H9 (cell line): ENCODE data around the gene TMEM51. TPM values are rescaled to one million over a fixed set of nuclear protein-coding genes. Genes with fewer than 3 reads are reported as not detected.

Source experiments
- DNase-seq: peaks from one replicate; pipeline ENCODE4 v3.0.0-alpha.2; 2017
- H2AFZ ChIP-seq: one replicate; pipeline ENCODE4 v1.6.1; 2013; ENCODE audit warnings: mild to moderate bottlenecking, low read length, control low read depth, moderate library complexity
- H2AK5ac ChIP-seq: 2 replicates; pipeline ENCODE4 v1.6.1; 2013; ENCODE audit warnings: low read length, control low read depth, mixed read lengths; ENCODE audit not compliant: insufficient read length
- H2BK120ac ChIP-seq: one replicate; pipeline ENCODE4 v1.6.1; 2013; ENCODE audit warnings: low read depth, mild to moderate bottlenecking, low read length, control low read depth, inconsistent platforms; ENCODE audit not compliant: poor library complexity, severe bottlenecking
- H2BK12ac ChIP-seq: 2 replicates; pipeline ENCODE4 v1.6.1; 2013; ENCODE audit warnings: low read length, control low read depth, mixed read lengths, low read depth; ENCODE audit not compliant: insufficient read length
- H2BK15ac ChIP-seq: 2 replicates; pipeline ENCODE4 v1.6.1; 2013; ENCODE audit warnings: low read depth, low read length, control low read depth
- H2BK20ac ChIP-seq: one replicate; pipeline ENCODE4 v1.6.1; 2013; ENCODE audit warnings: low read depth, mild to moderate bottlenecking, low read length, control low read depth, inconsistent platforms; ENCODE audit not compliant: poor library complexity, severe bottlenecking
- H2BK5ac ChIP-seq: 2 replicates; pipeline ENCODE4 v1.6.1; 2013; ENCODE audit warnings: low read length, control low read depth, mixed read lengths; ENCODE audit not compliant: insufficient read length
- H3K14ac ChIP-seq: 2 replicates; pipeline ENCODE4 v1.6.1; 2013; ENCODE audit warnings: low read length, control low read depth; ENCODE audit not compliant: insufficient read depth
- H3K18ac ChIP-seq: 2 replicates; pipeline ENCODE4 v1.6.1; 2013; ENCODE audit warnings: low read depth, mild to moderate bottlenecking, mixed read lengths, low read length, control low read depth; ENCODE audit not compliant: insufficient read length
- H3K23ac ChIP-seq: 2 replicates; pipeline ENCODE4 v1.6.1; 2013; ENCODE audit warnings: low read length, control low read depth, mixed read lengths, low read depth; ENCODE audit not compliant: insufficient read length
- H3K23me2 ChIP-seq: 2 replicates; pipeline ENCODE4 v1.6.1; 2013; ENCODE audit warnings: low read depth, mild to moderate bottlenecking, mixed read lengths, low read length, control low read depth; ENCODE audit not compliant: insufficient read length, poor library complexity, severe bottlenecking
- H3K27ac ChIP-seq: 2 replicates; pipeline ENCODE4 v1.5.1; 2013; ENCODE audit warnings: low read length, control low read depth, mixed read lengths, low read depth; ENCODE audit not compliant: insufficient read length
- H3K27me3 ChIP-seq: 2 replicates; pipeline ENCODE4 v1.6.1; 2013; ENCODE audit warnings: low read length, control low read depth, inconsistent platforms; ENCODE audit not compliant: insufficient read depth
- H3K4ac ChIP-seq: 2 replicates; pipeline ENCODE4 v1.6.1; 2013; ENCODE audit warnings: low read depth, mild to moderate bottlenecking, control low read depth, inconsistent platforms, low read length, moderate library complexity
- H3K4me1 ChIP-seq: 2 replicates; pipeline ENCODE4 v1.6.1; 2013; ENCODE audit warnings: low read length, control low read depth, inconsistent platforms; ENCODE audit not compliant: insufficient read depth
- H3K4me2 ChIP-seq: 2 replicates; pipeline ENCODE4 v1.6.1; 2013; ENCODE audit warnings: low read length, control low read depth, mixed read lengths; ENCODE audit not compliant: insufficient read length, insufficient read depth
- H3K56ac ChIP-seq: 2 replicates; pipeline ENCODE4 v1.6.1; 2013; ENCODE audit warnings: low read depth, mild to moderate bottlenecking, mixed read lengths, low read length, control low read depth; ENCODE audit not compliant: insufficient read length
- H3K79me1 ChIP-seq: 2 replicates; pipeline ENCODE4 v1.6.1; 2013; ENCODE audit warnings: low read depth, mild to moderate bottlenecking, moderate library complexity, low read length, control low read depth, inconsistent platforms; ENCODE audit not compliant: insufficient read depth, poor library complexity, severe bottlenecking
- H3K79me2 ChIP-seq: 2 replicates; pipeline ENCODE4 v1.6.1; 2013; ENCODE audit warnings: low read length, control low read depth, inconsistent platforms; ENCODE audit not compliant: insufficient read depth
- H3K9ac ChIP-seq: 2 replicates; pipeline ENCODE4 v1.6.1; 2013; ENCODE audit warnings: low read length, control low read depth, mixed read lengths; ENCODE audit not compliant: insufficient read length; ENCODE audit errors: extremely low read depth
- H3K9me3 ChIP-seq: one replicate; pipeline ENCODE4 v1.6.1; 2013; ENCODE audit warnings: low read depth, low read length, inconsistent platforms; ENCODE audit not compliant: control insufficient read depth
- H3T11ph ChIP-seq: one replicate; pipeline ENCODE4 v1.6.1; 2013; ENCODE audit warnings: mild to moderate bottlenecking, low read length, control low read depth, inconsistent platforms
- H4K20me1 ChIP-seq: one replicate; pipeline ENCODE4 v1.6.1; 2013; ENCODE audit not compliant: control insufficient read depth, insufficient read length, insufficient read depth
- H4K5ac ChIP-seq: 2 replicates; pipeline ENCODE4 v1.6.1; 2013; ENCODE audit warnings: low read depth, mild to moderate bottlenecking, mixed read lengths, low read length, control low read depth; ENCODE audit not compliant: insufficient read length
- H4K8ac ChIP-seq: replicated peaks from 2 replicates; pipeline ENCODE4 v1.6.1; 2013; ENCODE audit warnings: low read length, control low read depth, mixed read lengths, low read depth; ENCODE audit not compliant: insufficient read length
- H4K91ac ChIP-seq: 2 replicates; pipeline ENCODE4 v1.6.1; 2013; ENCODE audit warnings: low read depth, mild to moderate bottlenecking, moderate library complexity, mixed read lengths, low read length, control low read depth; ENCODE audit not compliant: insufficient read length
- H3K27ac Mint-ChIP-seq, 3 experiments: 2 replicates in 2 of 3; 3 replicates in 1 of 3; pipeline ENCODE4 v1.8.0; 2020 to 2021; ENCODE audit warnings: mixed read lengths in 3 of 3, mild to moderate bottlenecking in 1 of 3, moderate library complexity in 1 of 3
- H3K27me3 Mint-ChIP-seq: 2 replicates; pipeline ENCODE4 v1.8.0; 2021; ENCODE audit warnings: low read depth, mild to moderate bottlenecking, moderate library complexity, mixed read lengths
- H3K36me3 Mint-ChIP-seq, 3 experiments: 2 replicates in 2 of 3; 3 replicates in 1 of 3; pipeline ENCODE4 v1.8.0; 2020 to 2021; ENCODE audit warnings: low read depth in 3 of 3, mixed read lengths in 3 of 3; ENCODE audit not compliant: insufficient read depth in 1 of 3
- H3K4me1 Mint-ChIP-seq, 2 experiments: 2 replicates each; pipeline ENCODE4 v1.8.0; 2020; ENCODE audit warnings: mixed read lengths in 2 of 2
- H3K4me3 Mint-ChIP-seq, 2 experiments: 2 replicates in 1 of 2; 3 replicates in 1 of 2; pipeline ENCODE4 v1.8.0; 2020 to 2021; ENCODE audit warnings: mild to moderate bottlenecking in 2 of 2, mixed read lengths in 2 of 2, moderate library complexity in 1 of 2
- H3K9me3 Mint-ChIP-seq, 2 experiments: 2 replicates in 1 of 2; 3 replicates in 1 of 2; pipeline ENCODE4 v1.8.0; 2020; ENCODE audit warnings: mild to moderate bottlenecking in 2 of 2, mixed read lengths in 2 of 2, moderate library complexity in 1 of 2
- CTCF ChIP-seq: fragments of 200-600 bp; sonication (generic); conservative IDR thresholded peaks from 3 replicates; pipeline ENCODE4 v1.8.0; 2021; ENCODE audit warnings: antibody characterized with exemption, mild to moderate bottlenecking
- WGBS: extraction: QIAGEN DNeasy Blood & Tissue Kit; methylation state at CpG from one replicate; pipeline ENCODE4 v1.1.7; 2013; ENCODE audit warnings: missing lambda C conversion rate, low lambda C conversion rate, mixed read lengths; ENCODE audit not compliant: insufficient read length; ENCODE audit errors: extremely low coverage; 5-methylcytosine and 5-hydroxymethylcytosine counted together
- total RNA-seq: library from RNA; stranded (reverse); gene quantifications from 2 replicates; pipeline ENCODE4 v1.2.1, GENCODE V29; 2021

The TMEM51 gene
- total RNA-seq, 1 experiment from 2014 or later, result 4.6 TPM

GRCh38 chr1:15128520-15129313, 24.8 kb upstream of the TMEM51 start:
- Histone ChIP-seq H3K4me1 (no peaks in the 10 kb centered on the region), H3K9ac (no peak overlapping the region), H3K27me3 (no peaks in the 10 kb centered on the region), H4K5ac (no peak overlapping the region), H2BK120ac (no peak overlapping the region), H2BK5ac (no peak overlapping the region), H3K9me3 (no peaks in the 10 kb centered on the region), H2AFZ (no peak overlapping the region), H3K4me2 (no peak overlapping the region), H3K14ac (no peak overlapping the region), H3K56ac (no peak overlapping the region), H4K8ac (no peak overlapping the region), H3K79me2 (no peaks in the 10 kb centered on the region), H4K91ac (no peak overlapping the region), H3K4ac (no peak overlapping the region), H3K27ac (no peak overlapping the region), H3K23me2 (no peaks in the 10 kb centered on the region), H3K23ac (no peak overlapping the region), H2BK15ac (no peak overlapping the region), H3K79me1 (no peaks in the 10 kb centered on the region), H3K18ac (no peak overlapping the region), H4K20me1 (no peaks in the 10 kb centered on the region), H2AK5ac (no peak overlapping the region), H2BK12ac (no peak overlapping the region), H3T11ph (no peak overlapping the region), H2BK20ac (no peak overlapping the region)
- no CpG with 5 or more reads among the region's 18 CpGs for WGBS
- TF ChIP-seq CTCF, result peak; percentile 94
- DNase-seq, result peak; percentile 86
- Mint-ChIP-seq H3K27ac (no peak overlapping the region), H3K27me3 (peaks cover 17% of the 10 kb centered on the region), H3K4me1 (peaks cover 3 to 4% of the 10 kb centered on the region in 2 experiments; a peak in 2 of 4 replicates), H3K9me3 (peaks cover 13 to 19% of the 10 kb centered on the region in 2 experiments), H3K4me3 (no peak overlapping the region; a peak in 1 of 5 replicates), H3K36me3 (peaks cover 5 to 10% (median 8%) of the 10 kb centered on the region in 3 experiments; a peak in 5 of 7 replicates)
